Colon (tissue), 2 donors: Measurements from ENCODE around the gene TUBG2.
"Not testable (repeated sequence)": the region's sequence is repeated elsewhere in the genome, so short reads cannot be mapped to it uniquely, and the experiment has no call there.

ENCODE experiments used
- FAIRE-seq: peaks from 2 replicates; lab custom pipeline; 2012; peaks lifted over from hg19 to GRCh38; lab: Jason Lieb, UNC
- donor health status: control.
- donor health status: control.

TUBG2 gene

GRCh38 chr17:42655528-42655927, 3.6 kb upstream of the TUBG2 start:
- FAIRE-seq = no peak

GRCh38 chr17:42657824-42658588, 1.1 kb upstream of the TUBG2 start:
- no peak for FAIRE-seq

GRCh38 chr17:42659932-42660274, 819 bp downstream of the TUBG2 start:
- not testable (repeated sequence) for FAIRE-seq

- FAIRE-seq = no peak
Observed at GRCh38 chr17:42660692-42661345, 1.7 kb downstream of the TUBG2 start.

- FAIRE-seq = no peak
Observed at GRCh38 chr17:42665581-42666001, 6.5 kb downstream of the TUBG2 start.

GRCh38 chr17:42666126-42666525, 7.0 kb downstream of the TUBG2 start:
- FAIRE-seq = not testable (repeated sequence)

- no peak for FAIRE-seq
Observed at GRCh38 chr17:42667088-42667951, 8.2 kb downstream of the TUBG2 start.

GRCh38 chr17:42669705-42669976, 10.6 kb downstream of the TUBG2 start:
- no peak for FAIRE-seq

- FAIRE-seq = no peak
Observed at GRCh38 chr17:42669977-42670788, 11.1 kb downstream of the TUBG2 start.

- FAIRE-seq = no peak
Observed at GRCh38 chr17:42670789-42671657, 11.9 kb downstream of the TUBG2 start.

- FAIRE-seq = no peak
Observed at GRCh38 chr17:42672038-42672437, 13.0 kb downstream of the TUBG2 start.

GRCh38 chr17:42673266-42673884, 14.3 kb downstream of the TUBG2 start:
- FAIRE-seq = no peak

- no peak for FAIRE-seq
Observed at GRCh38 chr17:42673885-42674754, 15.0 kb downstream of the TUBG2 start.

GRCh38 chr17:42674755-42675347, 15.8 kb downstream of the TUBG2 start:
- no peak for FAIRE-seq

GRCh38 chr17:42675348-42675964, 16.4 kb downstream of the TUBG2 start:
- no peak for FAIRE-seq

- FAIRE-seq = no peak
Observed at GRCh38 chr17:42675965-42676423, 16.9 kb downstream of the TUBG2 start.

GRCh38 chr17:42676424-42677011, 17.4 kb downstream of the TUBG2 start, which contains the start of gene PLEKHH3:
TSS of gene PLEKHH3 (minus strand) at chr17:42676994. CDS start at chr17:42676563, 431 bp downstream.
- FAIRE-seq = no peak
